Mucosa of rectum (tissue), 2 donors: ENCODE data around the gene SLC6A19.

Experiments used
- H3K27ac ChIP-seq, 2 donors: one replicate each; pipeline ENCODE4 v1.7.0; 2013; ENCODE audit warnings: inconsistent platforms in 2 of 2, low read depth in 2 of 2, low read length in 2 of 2
- H3K27me3 ChIP-seq, 2 donors: one replicate each; pipeline ENCODE4 v1.7.0; 2013; ENCODE audit warnings: low read length in 2 of 2; ENCODE audit not compliant: control insufficient read depth in 2 of 2, insufficient read depth in 2 of 2
- H3K36me3 ChIP-seq, 2 donors: one replicate each; pipeline ENCODE4 v1.7.0; 2013; ENCODE audit warnings: low read length in 2 of 2; ENCODE audit not compliant: control insufficient read depth in 2 of 2, insufficient read depth in 2 of 2
- H3K4me1 ChIP-seq, 2 donors: one replicate each; pipeline ENCODE4 v1.7.0; 2013; ENCODE audit warnings: low read length in 2 of 2, mild to moderate bottlenecking in 1 of 2; ENCODE audit not compliant: control insufficient read depth in 2 of 2, insufficient read depth in 2 of 2
- H3K4me3 ChIP-seq, 2 donors: one replicate each; pipeline ENCODE4 v1.7.0; 2013; ENCODE audit warnings: low read length in 2 of 2
- H3K9ac ChIP-seq, 2 donors: one replicate each; pipeline ENCODE4 v1.7.0; 2013; ENCODE audit warnings: low read length in 2 of 2, low read depth in 1 of 2, mild to moderate bottlenecking in 1 of 2
- H3K9me3 ChIP-seq, 2 donors: one replicate each; pipeline ENCODE4 v1.7.0; 2013; ENCODE audit warnings: low read length in 2 of 2; ENCODE audit not compliant: control insufficient read depth in 2 of 2
- donor health status: healthy.
- donor health status: Normal muscosa, but diverticular disease.

SLC6A19 gene

DNA sequence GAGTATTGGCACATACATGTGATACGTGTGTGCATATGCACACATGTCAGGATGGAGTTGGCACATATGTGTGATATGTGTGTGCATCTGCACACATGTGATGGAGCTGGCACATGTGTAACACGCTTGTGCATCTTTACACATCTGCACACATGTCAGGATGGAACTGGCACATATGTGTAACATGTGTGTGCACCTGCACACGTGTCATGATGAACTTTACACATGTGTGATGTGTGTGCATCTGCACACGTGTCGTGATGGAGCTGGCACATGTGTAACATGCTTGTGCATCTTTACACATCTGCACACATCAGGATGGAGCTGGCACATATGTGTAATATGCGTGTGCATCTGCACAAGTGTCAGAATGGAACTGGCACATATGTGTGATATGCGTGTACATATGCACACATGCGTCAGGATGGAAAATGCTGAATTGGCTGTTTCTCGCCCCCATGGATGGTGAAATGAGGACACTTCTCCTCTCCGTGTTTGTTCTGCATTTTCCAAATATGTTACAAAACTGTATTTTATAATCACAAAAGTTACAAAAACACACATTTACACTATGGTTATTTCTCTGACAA lies 16.3 kb upstream of the SLC6A19 start:
- Histone ChIP-seq H3K4me1 (peaks cover 31 to 48% of the 10 kb centered on the region in 2 donors), H3K4me3 (no peak overlapping the region), H3K36me3 (no peaks in the 10 kb centered on the region), H3K9me3 (no peaks in the 10 kb centered on the region), H3K27me3 (peaks cover 0 to 5% of the 10 kb centered on the region in 2 donors), H3K9ac (no peak overlapping the region), H3K27ac (no peak overlapping the region)

DNA sequence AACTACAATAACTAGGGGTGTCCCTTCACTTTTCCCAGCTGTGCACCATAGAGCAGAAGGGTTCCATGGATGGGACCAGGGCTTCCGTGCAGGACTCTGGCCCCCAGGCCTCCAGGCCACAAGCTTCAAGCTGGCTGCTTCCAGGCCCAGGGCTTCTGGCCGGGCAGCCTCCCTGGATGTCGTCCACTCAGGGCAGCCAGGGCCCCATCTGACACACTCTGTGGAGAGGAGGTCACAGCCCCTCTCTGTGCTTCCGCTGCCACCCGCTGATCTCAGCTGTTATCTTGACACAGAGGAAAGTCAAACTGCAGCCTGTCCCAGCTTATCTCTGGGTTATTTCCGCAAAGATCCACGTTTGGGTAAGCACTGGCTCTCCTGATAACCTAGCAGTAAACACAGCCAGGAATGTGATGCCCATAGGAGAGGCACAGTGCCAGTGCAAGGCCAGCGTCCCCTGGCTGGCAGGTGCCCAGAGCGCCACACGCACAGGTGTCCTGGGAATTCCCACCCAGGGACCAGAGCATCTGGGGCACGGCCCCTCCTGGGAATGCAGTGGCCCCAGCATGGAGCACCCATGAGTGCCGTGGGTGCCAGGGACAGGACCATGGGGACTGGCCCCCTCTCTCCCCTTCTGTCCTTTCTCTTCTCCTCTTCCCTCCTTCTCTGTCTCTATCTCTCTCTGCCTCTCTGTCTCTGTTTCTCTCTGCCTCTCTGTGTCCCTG lies 15.6 kb upstream of the SLC6A19 start:
- Histone ChIP-seq H3K4me1 (peaks cover 31 to 48% of the 10 kb centered on the region in 2 donors), H3K9me3 (no peaks in the 10 kb centered on the region), H3K27me3 (peaks cover 0 to 6% of the 10 kb centered on the region in 2 donors), H3K36me3 (no peaks in the 10 kb centered on the region), H3K27ac (no peak overlapping the region), H3K9ac (peak overlapping the region in 1 of 2 donors; percentile 6), H3K4me3 (no peak overlapping the region)

DNA sequence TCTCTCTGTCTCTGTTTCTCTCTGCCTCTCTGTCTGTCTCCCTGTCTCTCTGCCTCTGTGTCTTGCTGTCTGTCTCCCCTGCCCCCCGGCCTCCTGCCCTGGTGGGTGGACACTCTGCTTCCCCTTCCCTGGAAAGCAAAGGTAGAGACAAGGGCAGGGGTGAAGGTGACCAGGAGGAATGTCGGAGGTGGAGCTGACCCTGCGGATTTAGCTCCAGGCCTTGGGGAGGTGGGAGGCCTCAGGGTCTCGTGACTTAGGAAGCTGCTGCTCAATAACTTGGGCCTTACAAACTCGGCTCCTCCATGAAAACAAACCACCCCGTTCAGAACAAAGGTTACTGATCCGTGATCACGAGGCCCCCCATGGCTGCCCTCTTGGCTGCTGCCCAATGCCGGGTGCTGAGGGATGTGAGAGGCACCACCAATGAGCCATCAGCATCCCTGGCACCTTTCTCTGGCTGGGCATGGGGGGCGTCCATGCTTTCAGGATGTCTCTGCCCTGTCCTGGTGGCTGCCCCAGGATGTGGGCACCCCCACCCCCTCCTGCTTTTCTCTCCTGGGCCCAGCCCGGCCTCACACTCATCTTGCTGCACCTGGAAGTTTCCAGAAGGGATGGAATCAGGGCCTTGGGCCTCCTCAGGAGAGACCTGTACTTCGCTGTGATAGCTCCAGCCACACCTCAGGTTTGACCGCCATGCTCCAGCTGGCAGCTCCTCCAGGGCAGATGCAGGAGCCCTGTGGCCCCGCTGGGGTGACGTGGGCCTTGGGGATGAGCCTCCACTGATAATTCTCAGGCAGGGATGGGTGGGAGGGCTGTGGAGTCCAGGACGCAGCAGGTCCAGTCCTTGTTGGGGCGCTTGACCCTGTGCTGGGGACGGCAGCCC lies 14.8 kb upstream of the SLC6A19 start:
- Histone ChIP-seq H3K27me3 (peaks cover 0 to 6% of the 10 kb centered on the region in 2 donors), H3K4me1 (peaks cover 30 to 40% of the 10 kb centered on the region in 2 donors), H3K4me3 (no peak overlapping the region), H3K36me3 (no peaks in the 10 kb centered on the region), H3K27ac (no peak overlapping the region), H3K9me3 (no peaks in the 10 kb centered on the region), H3K9ac (no peak overlapping the region)

DNA sequence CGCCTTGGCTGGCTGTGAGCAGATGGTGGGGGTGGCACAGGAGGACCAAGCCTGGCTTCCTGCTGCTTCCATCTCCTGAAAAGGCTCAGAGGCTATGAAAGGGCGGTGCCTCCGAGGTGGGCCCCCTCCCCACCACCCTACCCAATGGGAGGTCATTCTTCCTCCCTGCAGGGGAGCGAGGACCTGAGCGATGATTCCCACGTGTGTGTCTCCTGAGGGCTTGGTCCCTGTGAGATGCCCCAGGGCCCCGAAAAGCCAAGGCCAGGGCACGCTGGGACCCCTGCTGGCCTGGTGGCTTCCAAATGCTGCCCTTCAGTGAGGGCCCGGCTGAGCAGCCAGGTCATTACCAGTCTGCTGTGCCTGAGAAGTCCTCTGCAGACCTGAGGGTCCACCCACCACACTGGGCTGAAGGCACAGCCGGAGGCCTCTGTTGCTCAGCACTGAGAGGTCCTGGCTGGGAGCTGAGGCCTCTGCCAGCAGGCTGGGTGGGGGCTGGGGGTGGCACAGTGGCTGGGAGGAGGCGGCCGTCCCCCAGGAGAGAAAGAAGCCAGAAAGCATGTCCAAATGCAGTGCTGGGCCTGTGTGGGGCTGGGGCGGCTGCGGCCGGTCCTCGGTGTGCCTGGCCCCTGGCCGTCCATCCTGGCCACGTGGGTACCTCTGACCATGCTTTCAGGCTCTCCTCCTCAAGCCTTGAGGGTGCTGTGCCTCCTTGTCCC lies 14.0 kb upstream of the SLC6A19 start:
- Histone ChIP-seq H3K27ac (no peak overlapping the region), H3K27me3 (peaks cover 0 to 6% of the 10 kb centered on the region in 2 donors), H3K9ac (no peak overlapping the region), H3K9me3 (no peaks in the 10 kb centered on the region), H3K4me1 (peaks cover 27 to 34% of the 10 kb centered on the region in 2 donors), H3K36me3 (no peaks in the 10 kb centered on the region), H3K4me3 (no peak overlapping the region)

DNA sequence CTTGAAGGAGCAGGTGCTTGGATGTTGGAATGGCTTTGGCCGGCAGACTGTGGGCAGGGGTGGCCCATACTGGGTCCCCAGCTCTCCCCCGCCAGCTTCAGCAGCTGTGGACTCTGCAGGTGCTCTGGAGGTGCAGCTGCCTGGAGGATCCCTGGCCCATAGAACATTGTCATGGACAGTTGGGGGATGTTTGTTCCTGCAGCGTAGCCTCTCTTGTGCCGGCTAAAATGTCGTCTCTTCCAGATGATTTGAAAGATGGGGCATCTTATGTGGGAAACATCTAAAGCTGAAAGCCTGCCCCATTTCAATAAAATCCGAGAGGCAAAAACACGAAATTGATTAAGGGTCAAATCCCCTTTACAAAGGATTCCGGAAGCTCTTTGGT lies 13.5 kb upstream of the SLC6A19 start:
- no peak overlapping the region for H3K4me3 ChIP-seq
- no peak overlapping the region for H3K9ac ChIP-seq
- H3K4me1 ChIP-seq: peaks cover 22 to 28% of the 10 kb centered on the region in 2 donors
- H3K36me3 ChIP-seq: no peaks in the 10 kb centered on the region
- peaks cover 0 to 6% of the 10 kb centered on the region in 2 donors for H3K27me3 ChIP-seq
- no peak overlapping the region for H3K27ac ChIP-seq
- no peaks in the 10 kb centered on the region for H3K9me3 ChIP-seq

DNA sequence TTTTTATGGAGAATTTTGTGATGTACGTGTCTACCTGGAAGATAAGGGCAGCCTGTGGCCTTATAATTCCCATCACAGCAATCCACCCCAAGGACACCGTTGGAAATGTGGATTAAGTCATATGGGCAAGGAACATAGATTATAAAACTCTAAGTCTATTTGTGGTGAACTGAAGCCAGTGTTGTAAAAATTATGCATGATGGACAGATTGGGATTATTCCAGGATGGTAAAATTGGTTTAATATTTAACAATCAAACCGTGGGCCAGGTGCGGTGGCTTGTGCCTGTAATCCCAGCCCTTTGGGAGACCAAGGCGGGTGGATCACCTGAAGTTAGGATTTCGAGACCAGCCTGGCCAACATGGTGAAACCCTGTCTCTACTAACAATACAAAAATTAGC lies 12.9 kb upstream of the SLC6A19 start:
- no peak overlapping the region for H3K27ac ChIP-seq
- no peaks in the 10 kb centered on the region for H3K36me3 ChIP-seq
- no peaks in the 10 kb centered on the region for H3K9me3 ChIP-seq
- no peak overlapping the region for H3K4me3 ChIP-seq
- H3K9ac ChIP-seq: no peak overlapping the region
- peaks cover 17 to 24% of the 10 kb centered on the region in 2 donors for H3K4me1 ChIP-seq
- peaks cover 0 to 6% of the 10 kb centered on the region in 2 donors for H3K27me3 ChIP-seq

DNA sequence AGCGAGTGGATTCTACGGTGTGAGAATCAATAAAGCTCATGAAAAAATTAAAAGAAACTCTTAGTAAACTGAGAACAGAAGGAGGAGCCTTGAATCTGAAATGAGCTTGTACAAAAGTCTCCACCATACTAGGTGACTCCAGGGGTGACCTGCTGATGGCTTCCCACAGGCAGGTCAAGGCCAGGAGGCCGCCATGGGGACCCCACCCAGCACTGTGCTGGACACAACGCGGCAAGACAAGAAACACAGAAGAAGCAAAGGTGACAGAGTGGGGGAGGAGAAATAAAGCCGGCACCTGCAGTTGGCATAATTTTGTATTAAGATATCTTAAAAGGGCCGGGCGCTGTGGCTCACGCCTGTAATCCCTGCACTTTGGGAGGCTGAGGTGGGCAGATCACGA lies 12.1 kb upstream of the SLC6A19 start:
- no peaks in the 10 kb centered on the region for H3K36me3 ChIP-seq
- H3K4me3 ChIP-seq: no peak overlapping the region
- H3K27me3 ChIP-seq: peaks cover 0 to 6% of the 10 kb centered on the region in 2 donors
- H3K9me3 ChIP-seq: no peaks in the 10 kb centered on the region
- H3K27ac ChIP-seq: no peak overlapping the region
- no peak overlapping the region for H3K9ac ChIP-seq
- peaks cover 16 to 19% of the 10 kb centered on the region in 2 donors for H3K4me1 ChIP-seq

DNA sequence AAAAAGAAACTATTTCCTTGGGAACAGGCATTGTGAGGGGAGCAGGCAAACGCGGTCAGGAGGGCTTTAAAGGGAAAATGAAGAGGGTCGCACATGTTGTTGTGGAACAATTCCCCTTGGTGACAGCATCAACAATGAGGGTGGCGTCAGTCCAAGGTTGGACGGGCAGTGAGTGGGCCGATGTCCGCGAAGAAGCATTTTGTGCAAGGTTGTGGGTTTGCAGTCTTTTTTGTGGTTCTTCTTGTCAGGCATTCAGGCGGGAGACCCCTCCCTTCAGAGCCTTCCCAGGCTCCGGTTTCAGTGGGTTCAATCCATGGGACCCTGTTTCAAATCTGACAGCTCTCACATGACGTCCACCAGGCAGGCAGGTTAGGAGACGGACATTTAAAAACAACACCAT lies 11.1 kb upstream of the SLC6A19 start:
- H3K9ac ChIP-seq: no peak overlapping the region
- no peak overlapping the region for H3K4me3 ChIP-seq
- H3K9me3 ChIP-seq: no peaks in the 10 kb centered on the region
- no peaks in the 10 kb centered on the region for H3K36me3 ChIP-seq
- H3K4me1 ChIP-seq: peaks cover 16% of the 10 kb centered on the region in 2 donors
- peaks cover 0 to 6% of the 10 kb centered on the region in 2 donors for H3K27me3 ChIP-seq
- H3K27ac ChIP-seq: no peak overlapping the region

DNA sequence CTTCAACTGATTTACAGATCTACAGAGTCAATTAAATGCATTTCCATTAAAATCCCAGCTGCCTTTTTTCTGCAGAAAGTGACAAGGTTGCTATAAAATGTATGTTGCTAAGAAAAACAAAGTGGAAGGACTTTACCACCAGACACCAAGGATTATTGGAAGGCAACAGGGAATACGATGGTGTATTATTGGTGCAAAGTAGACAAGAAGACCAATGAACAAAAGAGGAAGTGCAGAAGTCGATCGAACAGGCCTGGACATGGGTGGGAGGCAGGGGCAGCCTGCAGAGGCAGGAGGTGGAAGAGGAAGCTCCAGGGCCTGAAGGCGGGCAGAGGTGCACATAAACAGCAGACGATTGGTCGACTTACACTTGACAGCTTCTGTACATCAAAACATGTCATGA lies 10.6 kb upstream of the SLC6A19 start:
- peaks cover 0 to 6% of the 10 kb centered on the region in 2 donors for H3K27me3 ChIP-seq
- no peaks in the 10 kb centered on the region for H3K9me3 ChIP-seq
- H3K4me1 ChIP-seq: peaks cover 11 to 12% of the 10 kb centered on the region in 2 donors
- no peak overlapping the region for H3K27ac ChIP-seq
- no peaks in the 10 kb centered on the region for H3K36me3 ChIP-seq
- no peak overlapping the region for H3K9ac ChIP-seq
- no peak overlapping the region for H3K4me3 ChIP-seq
